ENCODE measurements around the gene CNTN4. TPM values are rescaled to one million over a fixed set of nuclear protein-coding genes. Genes with fewer than 3 reads are reported as not detected.

Gene CNTN4
- total and polyA plus RNA-seq, 2 donors (not counting 3 experiments of a cell fraction or from before 2014, with no cell fraction given) = not detected

GRCh38 chr3:2934541-2934940 lies 835.9 kb downstream of the CNTN4 start:
- dilution Hi-C loops (cut with MboI; ENCODE audit: extremely low pct_ligation_motif_present, low sequenced_read_pairs) = no loop called here
- Histone ChIP-seq H3K9me1 (replicated peaks; ENCODE audit: control insufficient read depth, extremely low read depth, insufficient read depth, low read length) (no peaks in the 10 kb centered on the region), H2AFZ (ENCODE audit: low read depth, low read length) (no peak overlapping the region), H3K79me2 (ENCODE audit: control insufficient read depth, insufficient read depth, low read length) (no peaks in the 10 kb centered on the region), H3K27ac (ENCODE audit: insufficient read depth, low read depth, low read length) (no peak overlapping the region), H3K4me1 (ENCODE audit: control insufficient read depth, extremely low read depth, insufficient read depth, low read length) (no peaks in the 10 kb centered on the region), H3K27me3 (ENCODE audit: control insufficient read depth in 2 of 2, insufficient read depth in 2 of 2, low read length in 2 of 2) (no peaks in the 10 kb centered on the region), H3K9me3 (replicated peaks; ENCODE audit: control insufficient read depth, insufficient read depth, low read length) (peaks cover 2% of the 10 kb centered on the region), H4K20me1 (replicated peaks; ENCODE audit: control insufficient read depth, extremely low read depth, insufficient read depth, low read length) (no peaks in the 10 kb centered on the region), H3K9ac (replicated peaks; ENCODE audit: extremely low read depth, insufficient read depth, low read length) (no peak overlapping the region), H3K4me2 (ENCODE audit: insufficient read depth, low read length) (no peak overlapping the region), H3K36me3 (ENCODE audit: control insufficient read depth in 2 of 2, extremely low read depth in 1 of 2, insufficient read depth in 2 of 2, low read length in 2 of 2) (no peaks in the 10 kb centered on the region), H3K4me3 (replicated peaks in 1 of 3; ENCODE audit: insufficient read depth in 1 of 3, low read depth in 1 of 3, low read length in 3 of 3) (no peak overlapping the region)
- no peak for TF ChIP-seq FOS (IDR thresholded peaks at IDR 0.05; ENCODE audit: borderline replicate concordance, insufficient read depth, low read length)
- no peak for TF ChIP-seq MYC (IDR thresholded peaks at IDR 0.05; ENCODE audit: low read depth, low read length)
- no peak for TF ChIP-seq POLR2AphosphoS5 (IDR thresholded peaks at IDR 0.05; ENCODE audit: insufficient read depth, low read depth, low read length)
- no peak for TF ChIP-seq JUN (IDR thresholded peaks at IDR 0.05; ENCODE audit: borderline replicate concordance, insufficient read depth, insufficient read length, low read depth)
- no peak for TF ChIP-seq CTCF (IDR thresholded peaks at IDR 0.05; ENCODE audit: extremely low read depth in 1 of 2, insufficient read depth in 1 of 2, low read depth in 1 of 2, low read length in 2 of 2)
- TF ChIP-seq MAX (IDR thresholded peaks at IDR 0.05; ENCODE audit: insufficient read depth, insufficient read length) = no peak
- no peak for TF ChIP-seq GATA2 (IDR thresholded peaks at IDR 0.05; ENCODE audit: insufficient read depth, insufficient read length, low read depth, low read length)
- no peak for TF ChIP-seq EZH2 (IDR thresholded peaks at IDR 0.05; ENCODE audit: borderline replicate concordance, low read depth, low read length, severe bottlenecking)
- no peak for TF ChIP-seq POLR2A (IDR thresholded peaks at IDR 0.05; ENCODE audit: low read depth, low read length)
- no peak for DNase-seq (ENCODE audit: low read depth, low spot score)
- intact Hi-C loops (cut with micrococcal nuclease) = no loop called here
- POLR2A ChIA-PET = no interaction called here
- no TSS peak for BruUV-seq (replicated peaks)
- CTCF ChIA-PET = no interaction called here
- FAIRE-seq = no peak

All from endothelial cell of umbilical vein (primary cell).